Esophagus muscularis mucosa (tissue), 4 donors: ENCODE results near the gene FKBP2. TPM values are rescaled to one million over a fixed set of nuclear protein-coding genes. Genes with fewer than 3 reads are reported as not detected.

Source experiments
- DNase-seq: peaks from one replicate; pipeline ENCODE4 v3.0.0-alpha.2; 2017; ENCODE audit errors: extremely low spot score
- H3K27ac ChIP-seq, 4 donors: fragments of 200-600 bp; sonication (generic); replicated peaks in 1 of 4; 1 replicate in 3 of 4; 2 replicates in 1 of 4; pipeline ENCODE4 v1.5.1; 2016 to 2019; ENCODE audit warnings: mild to moderate bottlenecking in 1 of 4
- H3K27me3 ChIP-seq, 4 donors: fragments of 200-600 bp; sonication (generic); one replicate each; pipeline versions ENCODE4 v1.5.1 to v1.6.0; 2016 to 2019
- H3K36me3 ChIP-seq, 4 donors: fragments of 200-600 bp; sonication (generic); one replicate each; pipeline ENCODE4 v1.5.1; 2016 to 2019
- H3K4me1 ChIP-seq, 4 donors: fragments of 200-600 bp; sonication (generic); one replicate each; pipeline ENCODE4 v1.5.1; 2016 to 2019
- H3K4me3 ChIP-seq, 4 donors: fragments of 200-600 bp; sonication (generic); 1 replicate in 2 of 4; 2 replicates in 2 of 4; pipeline ENCODE4 v1.5.1; 2016 to 2019; ENCODE audit warnings: mild to moderate bottlenecking in 4 of 4, moderate library complexity in 1 of 4
- H3K9me3 ChIP-seq, 4 donors: fragments of 200-600 bp; sonication (generic); 1 replicate in 3 of 4; 2 replicates in 1 of 4; pipeline ENCODE4 v1.5.1; 2016 to 2019
- EP300 ChIP-seq: sonication (generic); formaldehyde crosslinking; IDR thresholded peaks from one replicate; pipeline ENCODE4 v1.6.1; 2017; ENCODE audit warnings: antibody characterized with exemption
- POLR2A ChIP-seq: fragments of 450-650 bp; IDR thresholded peaks from one replicate; pipeline ENCODE4 v1.6.1; 2017; ENCODE audit warnings: antibody characterized with exemption, moderate library complexity, mild to moderate bottlenecking, low read depth
- POLR2AphosphoS5 ChIP-seq, 2 donors: sonication (generic); formaldehyde crosslinking; IDR thresholded peaks; one replicate each; pipeline ENCODE4 v1.6.1; 2017; ENCODE audit warnings: antibody characterized with exemption in 2 of 2
- WGBS: methylation state at CpG from one replicate; pipeline ENCODE4 v1.1.5; 2018; 5-methylcytosine and 5-hydroxymethylcytosine counted together
- intact Hi-C: fragments of 100-400 bp; cut with DNase I; formaldehyde crosslinking; loops from one replicate; pipeline ENCODE4 v1.15.1; 2023
- total RNA-seq, 4 donors: library from RNA; depleted of rRNA; stranded (reverse); fragments of >200 nt; gene quantifications; one replicate each; pipeline versions ENCODE4 v1.1.0 to v1.2.1, GENCODE V29; 2016
- TF ChIP-seq, protein P1 (sequence below), 3 experiments: fragments of 200-600 bp in 2 of 3; fragments of 450-650 bp in 1 of 3; sonication (generic) in 2 of 3; IDR thresholded peaks; one replicate each; pipeline ENCODE4 v1.5.1; 2017 to 2019; ENCODE audit warnings: antibody characterized with exemption in 3 of 3, mild to moderate bottlenecking in 2 of 3, moderate library complexity in 1 of 3

Gene FKBP2
- total RNA-seq, 4 donors from 2014 or later: 49.0 to 87.8 (median 65.5) TPM

- Histone ChIP-seq H3K4me3 (peak overlapping the region; percentile 88 to 93 (median 92)), H3K9me3 (no peaks in the 10 kb centered on the region), H3K36me3 (peaks cover 16 to 31% (median 30%) of the 10 kb centered on the region in 4 donors), H3K27ac (peak overlapping the region; percentile 81 to 86 (median 84)), H3K27me3 (no peaks in the 10 kb centered on the region), H3K4me1 (peaks cover 36 to 57% (median 49%) of the 10 kb centered on the region in 4 donors)
- intact Hi-C loops: loop anchor here (1.0 kb wide), 1 partner anchor 48 kb away; no protein-coding TSS in a partner anchor
- WGBS: 0% methylated on average over 11 of the region's 23 CpGs
- TF ChIP-seq POLR2AphosphoS5 (IDR thresholded peaks at IDR 0.05) (no peak), POLR2A (no peak)
- TF ChIP-seq, protein P1, sequence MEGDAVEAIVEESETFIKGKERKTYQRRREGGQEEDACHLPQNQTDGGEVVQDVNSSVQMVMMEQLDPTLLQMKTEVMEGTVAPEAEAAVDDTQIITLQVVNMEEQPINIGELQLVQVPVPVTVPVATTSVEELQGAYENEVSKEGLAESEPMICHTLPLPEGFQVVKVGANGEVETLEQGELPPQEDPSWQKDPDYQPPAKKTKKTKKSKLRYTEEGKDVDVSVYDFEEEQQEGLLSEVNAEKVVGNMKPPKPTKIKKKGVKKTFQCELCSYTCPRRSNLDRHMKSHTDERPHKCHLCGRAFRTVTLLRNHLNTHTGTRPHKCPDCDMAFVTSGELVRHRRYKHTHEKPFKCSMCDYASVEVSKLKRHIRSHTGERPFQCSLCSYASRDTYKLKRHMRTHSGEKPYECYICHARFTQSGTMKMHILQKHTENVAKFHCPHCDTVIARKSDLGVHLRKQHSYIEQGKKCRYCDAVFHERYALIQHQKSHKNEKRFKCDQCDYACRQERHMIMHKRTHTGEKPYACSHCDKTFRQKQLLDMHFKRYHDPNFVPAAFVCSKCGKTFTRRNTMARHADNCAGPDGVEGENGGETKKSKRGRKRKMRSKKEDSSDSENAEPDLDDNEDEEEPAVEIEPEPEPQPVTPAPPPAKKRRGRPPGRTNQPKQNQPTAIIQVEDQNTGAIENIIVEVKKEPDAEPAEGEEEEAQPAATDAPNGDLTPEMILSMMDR (IDR thresholded peaks at IDR 0.05): peak; percentile 13 to 37 (median 21)
- no peak for DNase-seq
Measured at GRCh38 chr11:64252003-64252872, 11.3 kb downstream of the FKBP2 start.

DNA sequence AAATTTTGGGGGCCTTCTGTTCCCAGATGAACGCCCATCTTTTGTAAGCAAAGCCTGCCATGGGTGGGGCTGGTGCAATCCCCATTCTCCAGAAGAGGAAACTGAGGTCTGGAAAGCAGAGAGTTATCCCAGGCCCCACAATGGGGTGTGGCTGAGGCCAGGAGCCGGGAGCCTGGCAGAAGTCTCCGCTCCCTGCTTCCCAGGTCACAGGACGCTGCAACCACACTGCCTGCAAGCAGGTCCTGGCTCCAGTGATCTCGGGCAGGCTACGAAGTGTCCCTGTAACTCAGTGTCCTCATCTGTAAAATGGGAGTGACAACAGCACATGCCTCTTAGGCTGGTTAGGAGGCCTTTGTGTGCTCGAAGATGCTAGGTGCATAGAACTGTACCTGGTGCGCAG lies 12.1 kb downstream of the FKBP2 start:
- Histone ChIP-seq H3K4me1 (peaks cover 30 to 50% (median 41%) of the 10 kb centered on the region in 4 donors), H3K4me3 (peak overlapping the region; percentile 88 to 93 (median 92)), H3K27me3 (no peaks in the 10 kb centered on the region), H3K9me3 (no peaks in the 10 kb centered on the region), H3K36me3 (peaks cover 16 to 39% (median 36%) of the 10 kb centered on the region in 4 donors), H3K27ac (peak overlapping the region; percentile 81 to 86 (median 84))
- DNase-seq: no peak
- TF ChIP-seq, protein P1 (IDR thresholded peaks at IDR 0.05): no peak
- TF ChIP-seq EP300 (no peak), POLR2AphosphoS5 (IDR thresholded peaks at IDR 0.05) (no peak), POLR2A (no peak)
- 75% methylated on average over 3 of the region's 8 CpGs for WGBS
- intact Hi-C loops: no loop called here

GRCh38 chr11:64253481-64253880 lies 12.6 kb downstream of the FKBP2 start:
- H3K36me3 ChIP-seq: peaks cover 16 to 44% (median 40%) of the 10 kb centered on the region in 4 donors
- H3K4me1 ChIP-seq: peaks cover 30 to 46% (median 39%) of the 10 kb centered on the region in 4 donors
- H3K4me3 ChIP-seq: no peak overlapping the region
- TF ChIP-seq POLR2A (no peak), POLR2AphosphoS5 (IDR thresholded peaks at IDR 0.05) (no peak), EP300 (no peak)
- TF ChIP-seq, protein P1 (IDR thresholded peaks at IDR 0.05): no peak
- WGBS: 51% methylated on average over 3 of the region's 5 CpGs
- no peak for DNase-seq
- H3K27me3 ChIP-seq: no peaks in the 10 kb centered on the region
- no peak overlapping the region for H3K27ac ChIP-seq
- H3K9me3 ChIP-seq: no peaks in the 10 kb centered on the region
- intact Hi-C loops: no loop called here

DNA sequence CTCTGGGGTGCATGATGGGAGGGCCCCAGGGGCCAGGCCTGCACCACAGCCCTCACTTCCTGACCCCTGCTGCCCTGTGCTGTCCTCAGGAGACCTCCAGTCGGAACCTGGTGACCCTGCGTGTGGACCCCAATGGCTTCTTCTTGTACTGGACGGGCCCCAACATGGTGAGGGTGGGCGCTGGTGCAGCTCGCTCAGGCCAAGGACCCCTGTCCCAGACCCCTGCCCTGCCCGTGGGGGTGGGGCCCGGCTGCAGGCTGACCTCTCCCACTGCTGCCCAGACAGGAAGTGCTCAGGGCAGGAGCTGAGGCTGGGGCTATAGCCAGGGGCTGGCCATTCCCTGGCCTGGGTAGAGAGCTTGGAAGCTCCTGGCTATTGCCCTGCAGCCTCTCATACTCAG lies 13.4 kb downstream of the FKBP2 start:
- no peaks in the 10 kb centered on the region for H3K9me3 ChIP-seq
- H3K4me1 ChIP-seq: peaks cover 30 to 46% (median 38%) of the 10 kb centered on the region in 4 donors
- TF ChIP-seq, protein P1 (IDR thresholded peaks at IDR 0.05): no peak
- no peak for TF ChIP-seq EP300
- no peak for TF ChIP-seq POLR2AphosphoS5 (IDR thresholded peaks at IDR 0.05)
- TF ChIP-seq POLR2A: no peak
- no peak overlapping the region for H3K27ac ChIP-seq
- DNase-seq: no peak
- H3K4me3 ChIP-seq: no peak overlapping the region
- intact Hi-C loops: no loop called here
- peaks cover 22 to 52% (median 49%) of the 10 kb centered on the region in 4 donors for H3K36me3 ChIP-seq
- WGBS: 100% methylated on average over 2 of the region's 7 CpGs
- H3K27me3 ChIP-seq: no peaks in the 10 kb centered on the region
